ENCODE results near the gene GDF3.

GDF3 gene

GRCh38 chr12:7694556-7695236, 879 bp downstream of the GDF3 start:
- Histone ChIP-seq H3K36me3 (ENCODE audit: insufficient read depth, low read length) (no peaks in the 10 kb centered on the region), H2AFZ (ENCODE audit: low read depth, low read length) (no peak overlapping the region), H3K4me3 (ENCODE audit: low read depth in 1 of 2, low read length in 2 of 2) (no peak overlapping the region), H3K27me3 (ENCODE audit: insufficient read depth, low read length, poor library complexity) (no peaks in the 10 kb centered on the region), H3K9me3 (ENCODE audit: insufficient read depth, low read length, severe bottlenecking) (no peaks in the 10 kb centered on the region), H3K9ac (ENCODE audit: low read depth, low read length) (no peak overlapping the region), H3K4me1 (ENCODE audit: insufficient read depth, low read length) (no peaks in the 10 kb centered on the region), H4K20me1 (ENCODE audit: insufficient read depth, low read length) (no peaks in the 10 kb centered on the region), H3K4me2 (ENCODE audit: insufficient read depth, low read length) (no peak overlapping the region), H3K27ac (ENCODE audit: low read length) (no peak overlapping the region), H3K79me2 (ENCODE audit: insufficient read depth, low read length) (no peaks in the 10 kb centered on the region)
- ATAC-seq (ENCODE audit: insufficient read depth, low read depth) (no peak), DNase-seq (no peak)
- no peak for TF ChIP-seq EZH2 (IDR thresholded peaks at IDR 0.05; ENCODE audit: borderline replicate concordance, low read depth, low read length, severe bottlenecking)
- TF ChIP-seq, protein P1, sequence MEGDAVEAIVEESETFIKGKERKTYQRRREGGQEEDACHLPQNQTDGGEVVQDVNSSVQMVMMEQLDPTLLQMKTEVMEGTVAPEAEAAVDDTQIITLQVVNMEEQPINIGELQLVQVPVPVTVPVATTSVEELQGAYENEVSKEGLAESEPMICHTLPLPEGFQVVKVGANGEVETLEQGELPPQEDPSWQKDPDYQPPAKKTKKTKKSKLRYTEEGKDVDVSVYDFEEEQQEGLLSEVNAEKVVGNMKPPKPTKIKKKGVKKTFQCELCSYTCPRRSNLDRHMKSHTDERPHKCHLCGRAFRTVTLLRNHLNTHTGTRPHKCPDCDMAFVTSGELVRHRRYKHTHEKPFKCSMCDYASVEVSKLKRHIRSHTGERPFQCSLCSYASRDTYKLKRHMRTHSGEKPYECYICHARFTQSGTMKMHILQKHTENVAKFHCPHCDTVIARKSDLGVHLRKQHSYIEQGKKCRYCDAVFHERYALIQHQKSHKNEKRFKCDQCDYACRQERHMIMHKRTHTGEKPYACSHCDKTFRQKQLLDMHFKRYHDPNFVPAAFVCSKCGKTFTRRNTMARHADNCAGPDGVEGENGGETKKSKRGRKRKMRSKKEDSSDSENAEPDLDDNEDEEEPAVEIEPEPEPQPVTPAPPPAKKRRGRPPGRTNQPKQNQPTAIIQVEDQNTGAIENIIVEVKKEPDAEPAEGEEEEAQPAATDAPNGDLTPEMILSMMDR (IDR thresholded peaks at IDR 0.05; ENCODE audit: borderline replicate concordance, extremely low read depth, low read length, poor library complexity, severe bottlenecking): no peak

DNA sequence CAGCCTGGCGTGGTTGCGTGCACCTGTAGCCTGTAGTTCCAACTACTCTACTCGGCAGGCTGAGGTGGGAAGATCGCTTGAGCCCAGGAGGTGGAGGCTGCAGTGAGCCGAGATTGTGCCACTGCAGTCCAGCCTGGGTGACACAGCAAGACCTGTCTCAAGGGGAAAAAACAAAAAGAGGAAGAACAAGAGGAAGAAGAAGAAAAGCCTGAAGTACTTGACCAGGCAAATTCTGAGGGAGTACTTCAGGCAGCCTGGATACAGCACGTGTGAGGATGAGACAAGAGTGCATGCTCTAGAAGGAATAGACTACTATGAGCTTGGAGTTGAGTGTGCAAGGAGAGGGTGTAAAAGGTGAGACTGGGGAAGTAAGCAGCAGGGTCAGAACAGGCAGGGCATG, 1.8 kb downstream of the GDF3 start:
- H4K20me1 ChIP-seq (ENCODE audit: insufficient read depth, low read length): no peaks in the 10 kb centered on the region
- no peak overlapping the region for H2AFZ ChIP-seq (ENCODE audit: low read depth, low read length)
- no peak overlapping the region for H3K27ac ChIP-seq (ENCODE audit: low read length)
- no peak overlapping the region for H3K4me2 ChIP-seq (ENCODE audit: insufficient read depth, low read length)
- no peak overlapping the region for H3K9ac ChIP-seq (ENCODE audit: low read depth, low read length)
- no peaks in the 10 kb centered on the region for H3K79me2 ChIP-seq (ENCODE audit: insufficient read depth, low read length)
- no peaks in the 10 kb centered on the region for H3K27me3 ChIP-seq (ENCODE audit: insufficient read depth, low read length, poor library complexity)
- DNase-seq: no peak
- no peak overlapping the region for H3K4me3 ChIP-seq (ENCODE audit: low read depth in 1 of 2, low read length in 2 of 2)
- TF ChIP-seq EZH2 (IDR thresholded peaks at IDR 0.05; ENCODE audit: borderline replicate concordance, low read depth, low read length, severe bottlenecking): no peak
- TF ChIP-seq, protein P1 (IDR thresholded peaks at IDR 0.05; ENCODE audit: borderline replicate concordance, extremely low read depth, low read length, poor library complexity, severe bottlenecking): no peak
- no peaks in the 10 kb centered on the region for H3K36me3 ChIP-seq (ENCODE audit: insufficient read depth, low read length)
- H3K9me3 ChIP-seq (ENCODE audit: insufficient read depth, low read length, severe bottlenecking): no peaks in the 10 kb centered on the region
- no peaks in the 10 kb centered on the region for H3K4me1 ChIP-seq (ENCODE audit: insufficient read depth, low read length)
- ATAC-seq (ENCODE audit: insufficient read depth, low read depth): no peak

- ATAC-seq (ENCODE audit: insufficient read depth, low read depth) (no peak), DNase-seq (no peak)
- Histone ChIP-seq H3K9me3 (ENCODE audit: insufficient read depth, low read length, severe bottlenecking) (no peaks in the 10 kb centered on the region), H3K27me3 (ENCODE audit: insufficient read depth, low read length, poor library complexity) (no peaks in the 10 kb centered on the region), H3K4me3 (ENCODE audit: low read depth in 1 of 2, low read length in 2 of 2) (no peak overlapping the region), H3K79me2 (ENCODE audit: insufficient read depth, low read length) (no peaks in the 10 kb centered on the region), H3K27ac (ENCODE audit: low read length) (no peak overlapping the region), H4K20me1 (ENCODE audit: insufficient read depth, low read length) (no peaks in the 10 kb centered on the region), H3K4me2 (ENCODE audit: insufficient read depth, low read length) (no peak overlapping the region), H3K9ac (ENCODE audit: low read depth, low read length) (no peak overlapping the region), H2AFZ (ENCODE audit: low read depth, low read length) (no peak overlapping the region), H3K4me1 (ENCODE audit: insufficient read depth, low read length) (no peaks in the 10 kb centered on the region), H3K36me3 (ENCODE audit: insufficient read depth, low read length) (no peaks in the 10 kb centered on the region)
- TF ChIP-seq, protein P1 (IDR thresholded peaks at IDR 0.05; ENCODE audit: borderline replicate concordance, extremely low read depth, low read length, poor library complexity, severe bottlenecking): no peak
- TF ChIP-seq EZH2 (IDR thresholded peaks at IDR 0.05; ENCODE audit: borderline replicate concordance, low read depth, low read length, severe bottlenecking): no peak
These were observed 14.0 kb downstream of the GDF3 start for GRCh38 chr12:7681535-7681934.
